H9 (cell line): Measurements from ENCODE around the gene SCAF1. TPM values are rescaled to one million over a fixed set of nuclear protein-coding genes. Genes with fewer than 3 reads are reported as not detected.

Experiments
- DNase-seq: peaks from one replicate; pipeline ENCODE4 v3.0.0-alpha.2; 2017
- H2AFZ ChIP-seq: one replicate; pipeline ENCODE4 v1.6.1; 2013; ENCODE audit warnings: mild to moderate bottlenecking, low read length, control low read depth, moderate library complexity
- H2AK5ac ChIP-seq: 2 replicates; pipeline ENCODE4 v1.6.1; 2013; ENCODE audit warnings: low read length, control low read depth, mixed read lengths; ENCODE audit not compliant: insufficient read length
- H2BK120ac ChIP-seq: one replicate; pipeline ENCODE4 v1.6.1; 2013; ENCODE audit warnings: low read depth, mild to moderate bottlenecking, low read length, control low read depth, inconsistent platforms; ENCODE audit not compliant: poor library complexity, severe bottlenecking
- H2BK12ac ChIP-seq: 2 replicates; pipeline ENCODE4 v1.6.1; 2013; ENCODE audit warnings: low read length, control low read depth, mixed read lengths, low read depth; ENCODE audit not compliant: insufficient read length
- H2BK15ac ChIP-seq: 2 replicates; pipeline ENCODE4 v1.6.1; 2013; ENCODE audit warnings: low read depth, low read length, control low read depth
- H2BK20ac ChIP-seq: one replicate; pipeline ENCODE4 v1.6.1; 2013; ENCODE audit warnings: low read depth, mild to moderate bottlenecking, low read length, control low read depth, inconsistent platforms; ENCODE audit not compliant: poor library complexity, severe bottlenecking
- H2BK5ac ChIP-seq: 2 replicates; pipeline ENCODE4 v1.6.1; 2013; ENCODE audit warnings: low read length, control low read depth, mixed read lengths; ENCODE audit not compliant: insufficient read length
- H3K14ac ChIP-seq: 2 replicates; pipeline ENCODE4 v1.6.1; 2013; ENCODE audit warnings: low read length, control low read depth; ENCODE audit not compliant: insufficient read depth
- H3K18ac ChIP-seq: 2 replicates; pipeline ENCODE4 v1.6.1; 2013; ENCODE audit warnings: low read depth, mild to moderate bottlenecking, mixed read lengths, low read length, control low read depth; ENCODE audit not compliant: insufficient read length
- H3K23ac ChIP-seq: 2 replicates; pipeline ENCODE4 v1.6.1; 2013; ENCODE audit warnings: low read length, control low read depth, mixed read lengths, low read depth; ENCODE audit not compliant: insufficient read length
- H3K23me2 ChIP-seq: 2 replicates; pipeline ENCODE4 v1.6.1; 2013; ENCODE audit warnings: low read depth, mild to moderate bottlenecking, mixed read lengths, low read length, control low read depth; ENCODE audit not compliant: insufficient read length, poor library complexity, severe bottlenecking
- H3K27ac ChIP-seq: 2 replicates; pipeline ENCODE4 v1.5.1; 2013; ENCODE audit warnings: low read length, control low read depth, mixed read lengths, low read depth; ENCODE audit not compliant: insufficient read length
- H3K27me3 ChIP-seq: 2 replicates; pipeline ENCODE4 v1.6.1; 2013; ENCODE audit warnings: low read length, control low read depth, inconsistent platforms; ENCODE audit not compliant: insufficient read depth
- H3K4ac ChIP-seq: 2 replicates; pipeline ENCODE4 v1.6.1; 2013; ENCODE audit warnings: low read depth, mild to moderate bottlenecking, control low read depth, inconsistent platforms, low read length, moderate library complexity
- H3K4me1 ChIP-seq: 2 replicates; pipeline ENCODE4 v1.6.1; 2013; ENCODE audit warnings: low read length, control low read depth, inconsistent platforms; ENCODE audit not compliant: insufficient read depth
- H3K4me2 ChIP-seq: 2 replicates; pipeline ENCODE4 v1.6.1; 2013; ENCODE audit warnings: low read length, control low read depth, mixed read lengths; ENCODE audit not compliant: insufficient read length, insufficient read depth
- H3K56ac ChIP-seq: 2 replicates; pipeline ENCODE4 v1.6.1; 2013; ENCODE audit warnings: low read depth, mild to moderate bottlenecking, mixed read lengths, low read length, control low read depth; ENCODE audit not compliant: insufficient read length
- H3K79me1 ChIP-seq: 2 replicates; pipeline ENCODE4 v1.6.1; 2013; ENCODE audit warnings: low read depth, mild to moderate bottlenecking, moderate library complexity, low read length, control low read depth, inconsistent platforms; ENCODE audit not compliant: insufficient read depth, poor library complexity, severe bottlenecking
- H3K79me2 ChIP-seq: 2 replicates; pipeline ENCODE4 v1.6.1; 2013; ENCODE audit warnings: low read length, control low read depth, inconsistent platforms; ENCODE audit not compliant: insufficient read depth
- H3K9ac ChIP-seq: 2 replicates; pipeline ENCODE4 v1.6.1; 2013; ENCODE audit warnings: low read length, control low read depth, mixed read lengths; ENCODE audit not compliant: insufficient read length; ENCODE audit errors: extremely low read depth
- H3K9me3 ChIP-seq: one replicate; pipeline ENCODE4 v1.6.1; 2013; ENCODE audit warnings: low read depth, low read length, inconsistent platforms; ENCODE audit not compliant: control insufficient read depth
- H3T11ph ChIP-seq: one replicate; pipeline ENCODE4 v1.6.1; 2013; ENCODE audit warnings: mild to moderate bottlenecking, low read length, control low read depth, inconsistent platforms
- H4K20me1 ChIP-seq: one replicate; pipeline ENCODE4 v1.6.1; 2013; ENCODE audit not compliant: control insufficient read depth, insufficient read length, insufficient read depth
- H4K5ac ChIP-seq: 2 replicates; pipeline ENCODE4 v1.6.1; 2013; ENCODE audit warnings: low read depth, mild to moderate bottlenecking, mixed read lengths, low read length, control low read depth; ENCODE audit not compliant: insufficient read length
- H4K8ac ChIP-seq: replicated peaks from 2 replicates; pipeline ENCODE4 v1.6.1; 2013; ENCODE audit warnings: low read length, control low read depth, mixed read lengths, low read depth; ENCODE audit not compliant: insufficient read length
- H4K91ac ChIP-seq: 2 replicates; pipeline ENCODE4 v1.6.1; 2013; ENCODE audit warnings: low read depth, mild to moderate bottlenecking, moderate library complexity, mixed read lengths, low read length, control low read depth; ENCODE audit not compliant: insufficient read length
- H3K27ac Mint-ChIP-seq, 3 experiments: 2 replicates in 2 of 3; 3 replicates in 1 of 3; pipeline ENCODE4 v1.8.0; 2020 to 2021; ENCODE audit warnings: mixed read lengths in 3 of 3, mild to moderate bottlenecking in 1 of 3, moderate library complexity in 1 of 3
- H3K27me3 Mint-ChIP-seq: 2 replicates; pipeline ENCODE4 v1.8.0; 2021; ENCODE audit warnings: low read depth, mild to moderate bottlenecking, moderate library complexity, mixed read lengths
- H3K36me3 Mint-ChIP-seq, 3 experiments: 2 replicates in 2 of 3; 3 replicates in 1 of 3; pipeline ENCODE4 v1.8.0; 2020 to 2021; ENCODE audit warnings: low read depth in 3 of 3, mixed read lengths in 3 of 3; ENCODE audit not compliant: insufficient read depth in 1 of 3
- H3K4me1 Mint-ChIP-seq, 2 experiments: 2 replicates each; pipeline ENCODE4 v1.8.0; 2020; ENCODE audit warnings: mixed read lengths in 2 of 2
- H3K4me3 Mint-ChIP-seq, 2 experiments: 2 replicates in 1 of 2; 3 replicates in 1 of 2; pipeline ENCODE4 v1.8.0; 2020 to 2021; ENCODE audit warnings: mild to moderate bottlenecking in 2 of 2, mixed read lengths in 2 of 2, moderate library complexity in 1 of 2
- H3K9me3 Mint-ChIP-seq, 2 experiments: 2 replicates in 1 of 2; 3 replicates in 1 of 2; pipeline ENCODE4 v1.8.0; 2020; ENCODE audit warnings: mild to moderate bottlenecking in 2 of 2, mixed read lengths in 2 of 2, moderate library complexity in 1 of 2
- CTCF ChIP-seq: fragments of 200-600 bp; sonication (generic); conservative IDR thresholded peaks from 3 replicates; pipeline ENCODE4 v1.8.0; 2021; ENCODE audit warnings: antibody characterized with exemption, mild to moderate bottlenecking
- WGBS: extraction: QIAGEN DNeasy Blood & Tissue Kit; methylation state at CpG from one replicate; pipeline ENCODE4 v1.1.7; 2013; ENCODE audit warnings: missing lambda C conversion rate, low lambda C conversion rate, mixed read lengths; ENCODE audit not compliant: insufficient read length; ENCODE audit errors: extremely low coverage; 5-methylcytosine and 5-hydroxymethylcytosine counted together
- total RNA-seq: library from RNA; stranded (reverse); gene quantifications from 2 replicates; pipeline ENCODE4 v1.2.1, GENCODE V29; 2021

SCAF1 gene
- total RNA-seq, 1 experiment from 2014 or later: 85.3 TPM

- Histone ChIP-seq H3K27ac (no peak overlapping the region), H3K23me2 (no peaks in the 10 kb centered on the region), H3K79me1 (no peaks in the 10 kb centered on the region), H3K9me3 (no peaks in the 10 kb centered on the region), H4K5ac (no peak overlapping the region), H2BK5ac (no peak overlapping the region), H3K27me3 (no peaks in the 10 kb centered on the region), H3K4me2 (no peak overlapping the region), H3K9ac (no peak overlapping the region), H3K14ac (no peak overlapping the region), H3K18ac (no peak overlapping the region), H3T11ph (no peak overlapping the region), H2AK5ac (no peak overlapping the region), H3K56ac (no peak overlapping the region), H3K79me2 (no peaks in the 10 kb centered on the region), H2BK15ac (no peak overlapping the region), H3K4ac (no peak overlapping the region), H4K20me1 (no peaks in the 10 kb centered on the region), H4K91ac (no peak overlapping the region), H2BK20ac (no peak overlapping the region), H4K8ac (no peak overlapping the region), H2AFZ (no peak overlapping the region), H3K23ac (no peak overlapping the region), H2BK120ac (no peak overlapping the region), H2BK12ac (no peak overlapping the region), H3K4me1 (no peaks in the 10 kb centered on the region)
- DNase-seq: peak; percentile 54
- 100% methylated on average over 1 of the region's 40 CpGs for WGBS
- Mint-ChIP-seq H3K9me3 (no peaks in the 10 kb centered on the region), H3K4me1 (no peaks in the 10 kb centered on the region), H3K36me3 (peaks cover 19 to 47% (median 42%) of the 10 kb centered on the region in 3 experiments), H3K4me3 (no peak overlapping the region; a peak in 1 of 5 replicates), H3K27me3 (no peaks in the 10 kb centered on the region; the same call in 1 of the 2 replicates), H3K27ac (peak overlapping the region in 2 of 3 experiments; percentile 79 to 87; a peak in 2 of 7 replicates)
- no peak for TF ChIP-seq CTCF
Observed at GRCh38 chr19:49701271-49701786, 59.3 kb downstream of the SCAF1 start.
